ENCODE data around the gene RPS6KA3. TPM values are rescaled to one million over a fixed set of nuclear protein-coding genes. Genes with fewer than 3 reads are reported as not detected.

Gene RPS6KA3
- total and polyA plus RNA-seq, 9 of the 15 experiments (the other 6 are each of a cell fraction or from before 2014, with no cell fraction given), result 10.9 to 61.9 (median 37.4) TPM

- Histone ChIP-seq H3K36me3 (ENCODE audit: control insufficient read depth, insufficient read depth, low read length) (peaks cover 13% of the 10 kb centered on the region; the same call in 2 of the 3 replicates), H3K9me1 (ENCODE audit: control insufficient read depth, insufficient read depth, low read length) (no peaks in the 10 kb centered on the region), H3K9me3 (replicated peaks; ENCODE audit: control insufficient read depth, insufficient read depth, low read depth, low read length) (no peaks in the 10 kb centered on the region), H3K27me3 (ENCODE audit: control insufficient read depth in 2 of 2, insufficient read depth in 2 of 2, low read length in 2 of 2) (no peaks in the 10 kb centered on the region), H2AFZ (ENCODE audit: low read depth, low read length) (no peak overlapping the region), H3K4me1 (replicated peaks in 1 of 2; ENCODE audit: control insufficient read depth in 2 of 2, insufficient read depth in 2 of 2, low read length in 2 of 2) (no peaks in the 10 kb centered on the region), H3K9ac (ENCODE audit: insufficient read depth in 1 of 2, low read depth in 2 of 2, low read length in 2 of 2) (no peak overlapping the region), H4K20me1 (replicated peaks; ENCODE audit: control insufficient read depth, insufficient read depth, low read length) (no peaks in the 10 kb centered on the region), H3K4me3 (no peak overlapping the region), H3K79me2 (ENCODE audit: control insufficient read depth, insufficient read depth, low read length) (peaks cover 36% of the 10 kb centered on the region), H3K27ac (ENCODE audit: extremely low read depth, low read depth, low read length) (no peak overlapping the region), H3K4me2 (ENCODE audit: insufficient read depth, low read length) (no peak overlapping the region)
- FAIRE-seq (no peak), ATAC-seq (no peak), DNase-seq (ENCODE audit: extremely low read depth in 1 of 4, low spot score in 3 of 4) (no peak)
- no TSS peak for BruUV-seq (replicated peaks)
- ChIA-PET CTCF (ENCODE audit: low intra/inter-chr PET ratio) (no interaction called here), POLR2A (no interaction called here)
- intact Hi-C loops (cut with micrococcal nuclease) (no loop called here), in situ Hi-C loops (cut with MboI) (no loop called here)
- TF ChIP-seq CREB5 (CRISPR knock-in tag; IDR thresholded peaks at IDR 0.05) (no peak), RAD21 (CRISPR knock-in tag; conservative IDR thresholded peaks at IDR 0.05 in 1 of 2, IDR thresholded peaks at IDR 0.05 in 1 of 2) (no peak), ZNF436 (CRISPR knock-in tag; IDR thresholded peaks at IDR 0.05) (no peak), GATAD2B (IDR thresholded peaks at IDR 0.05; ENCODE audit: borderline replicate concordance) (no peak), NFE2 (IDR thresholded peaks at IDR 0.05; ENCODE audit: low read depth) (no peak), ZNF354B (CRISPR knock-in tag; IDR thresholded peaks at IDR 0.05) (no peak), ZNF124 (CRISPR knock-in tag; IDR thresholded peaks at IDR 0.05) (no peak), YY1 (IDR thresholded peaks at IDR 0.05; ENCODE audit: borderline replicate concordance in 1 of 3, control insufficient read depth in 1 of 3, extremely low read depth in 1 of 3, insufficient read depth in 3 of 3, insufficient read length in 1 of 3, insufficient replicate concordance in 2 of 3, low read depth in 1 of 3, low read length in 2 of 3) (no peak), CHCHD3 (CRISPR knock-in tag; IDR thresholded peaks at IDR 0.05) (no peak), U2AF1 (optimal IDR thresholded peaks at IDR 0.05; ENCODE audit: low read depth, low read length) (no peak), SMAD1 (IDR thresholded peaks at IDR 0.05; ENCODE audit: low read depth, low read length, partially characterized antibody) (no peak), ZNF3 (CRISPR knock-in tag; IDR thresholded peaks at IDR 0.05) (no peak), PHB (CRISPR knock-in tag; IDR thresholded peaks at IDR 0.05) (no peak)
- 0% methylated on average over 1 of the region's 1 CpG for WGBS (ENCODE audit: insufficient coverage, low coverage, missing lambda C conversion rate)
These were observed 28.8 kb downstream of the RPS6KA3 start for GRCh38 chrX:20237864-20238263.
